Lower lobe of right lung (tissue), 2 donors: ENCODE data around the gene SLC16A8. TPM values are rescaled to one million over a fixed set of nuclear protein-coding genes. Genes with fewer than 3 reads are reported as not detected.

Experiments used
- ATAC-seq, 2 donors: fragments of 200-7000 bp; cut with Tn5 transposase; one replicate each; pipeline ENCODE4 v1.9.1; 2020 to 2022; ENCODE audit warnings: mild to moderate bottlenecking in 2 of 2, moderate library complexity in 2 of 2
- DNase-seq: peaks from one replicate; pipeline ENCODE4 v3.0.0-alpha.2; 2020
- H3K27ac ChIP-seq: fragments of 200-600 bp; one replicate; pipeline ENCODE4 v1.8.0; 2022
- H3K27me3 ChIP-seq: fragments of 200-600 bp; one replicate; pipeline ENCODE4 v1.8.0; 2022; ENCODE audit warnings: low read depth
- H3K36me3 ChIP-seq: fragments of 200-600 bp; one replicate; pipeline ENCODE4 v1.8.0; 2022; ENCODE audit warnings: mild to moderate bottlenecking
- H3K4me1 ChIP-seq: fragments of 200-600 bp; one replicate; pipeline ENCODE4 v1.8.0; 2022
- H3K4me3 ChIP-seq: fragments of 200-600 bp; one replicate; pipeline ENCODE4 v1.8.0; 2022; ENCODE audit warnings: mild to moderate bottlenecking
- H3K9me3 ChIP-seq: fragments of 200-600 bp; one replicate; pipeline ENCODE4 v1.8.0; 2022
- intact Hi-C: fragments of 100-400 bp; cut with DNase I; formaldehyde crosslinking; loops from one replicate; pipeline ENCODE4 v1.11.0; 2022
- total RNA-seq: library from RNA; stranded (reverse); fragmentation: NEBNext Ultra II Directional; extraction: Animal tissue kit (Norgen Biotek cat#: 25700); gene quantifications from one replicate; pipeline ENCODE4 v1.2.1, GENCODE V29; 2021
- TF ChIP-seq, protein P1 (sequence below): fragments of 200-600 bp; IDR thresholded peaks from one replicate; pipeline ENCODE4 v1.8.0; 2022; ENCODE audit warnings: antibody characterized with exemption, mild to moderate bottlenecking
- donor health status: DM: no; HTN: yes; CAD: no; lungs with severe emphysema.

Gene SLC16A8
- total RNA-seq, 1 donor from 2014 or later: 0.24 TPM

DNA sequence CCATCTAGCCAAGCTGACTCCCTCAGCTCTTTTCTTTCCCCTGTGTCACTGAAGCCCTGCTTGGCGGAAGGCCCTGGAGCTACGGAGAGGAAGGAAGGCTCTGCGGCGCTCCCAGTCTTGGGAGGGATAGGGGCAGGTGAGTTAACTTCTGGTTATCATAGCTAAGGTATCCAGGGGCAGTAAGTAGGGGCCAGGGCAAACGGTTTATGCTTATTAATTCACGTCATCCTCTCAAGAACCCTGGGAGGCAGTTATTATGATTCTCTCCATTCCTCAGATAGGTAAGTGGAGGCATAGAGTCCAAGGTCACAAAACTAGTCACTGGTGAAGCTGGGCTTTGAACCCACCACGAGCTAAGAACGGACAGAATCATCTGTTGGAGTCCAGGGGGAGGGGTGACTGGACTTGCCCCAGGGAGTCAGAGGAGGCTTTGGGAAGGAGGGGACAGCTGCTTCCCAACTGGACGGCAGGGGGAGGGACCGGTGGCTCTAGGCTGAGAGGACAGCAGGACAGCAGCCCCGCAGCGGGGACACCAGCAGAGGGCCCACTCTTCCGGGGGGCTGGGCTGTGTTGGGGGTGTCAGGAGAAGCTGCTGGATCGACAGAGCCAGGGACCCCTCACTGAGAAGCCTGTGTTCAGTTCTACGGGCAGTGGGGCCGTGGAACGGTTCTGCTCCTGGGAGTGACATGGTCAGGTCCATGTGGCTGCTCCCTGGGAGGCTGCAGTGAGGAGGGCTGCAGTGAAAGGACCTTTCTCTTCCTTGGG is 23.0 kb upstream of the SLC16A8 start:
- no peaks in the 10 kb centered on the region for H3K4me1 ChIP-seq
- no peak for ATAC-seq
- H3K9me3 ChIP-seq: no peaks in the 10 kb centered on the region
- H3K27ac ChIP-seq: no peak overlapping the region
- H3K36me3 ChIP-seq: no peaks in the 10 kb centered on the region
- no peak overlapping the region for H3K4me3 ChIP-seq
- intact Hi-C loops: no loop called here
- peak; percentile 41 for DNase-seq
- TF ChIP-seq, protein P1, sequence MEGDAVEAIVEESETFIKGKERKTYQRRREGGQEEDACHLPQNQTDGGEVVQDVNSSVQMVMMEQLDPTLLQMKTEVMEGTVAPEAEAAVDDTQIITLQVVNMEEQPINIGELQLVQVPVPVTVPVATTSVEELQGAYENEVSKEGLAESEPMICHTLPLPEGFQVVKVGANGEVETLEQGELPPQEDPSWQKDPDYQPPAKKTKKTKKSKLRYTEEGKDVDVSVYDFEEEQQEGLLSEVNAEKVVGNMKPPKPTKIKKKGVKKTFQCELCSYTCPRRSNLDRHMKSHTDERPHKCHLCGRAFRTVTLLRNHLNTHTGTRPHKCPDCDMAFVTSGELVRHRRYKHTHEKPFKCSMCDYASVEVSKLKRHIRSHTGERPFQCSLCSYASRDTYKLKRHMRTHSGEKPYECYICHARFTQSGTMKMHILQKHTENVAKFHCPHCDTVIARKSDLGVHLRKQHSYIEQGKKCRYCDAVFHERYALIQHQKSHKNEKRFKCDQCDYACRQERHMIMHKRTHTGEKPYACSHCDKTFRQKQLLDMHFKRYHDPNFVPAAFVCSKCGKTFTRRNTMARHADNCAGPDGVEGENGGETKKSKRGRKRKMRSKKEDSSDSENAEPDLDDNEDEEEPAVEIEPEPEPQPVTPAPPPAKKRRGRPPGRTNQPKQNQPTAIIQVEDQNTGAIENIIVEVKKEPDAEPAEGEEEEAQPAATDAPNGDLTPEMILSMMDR: no peak
- H3K27me3 ChIP-seq: no peaks in the 10 kb centered on the region

GRCh38 chr22:38104084-38104483 is 20.1 kb upstream of the SLC16A8 start:
- H3K36me3 ChIP-seq: no peaks in the 10 kb centered on the region
- H3K27me3 ChIP-seq: no peaks in the 10 kb centered on the region
- H3K4me1 ChIP-seq: no peaks in the 10 kb centered on the region
- intact Hi-C loops: no loop called here
- ATAC-seq (no peak), DNase-seq (peak; percentile 10)
- H3K4me3 ChIP-seq: no peak overlapping the region
- H3K27ac ChIP-seq: no peak overlapping the region
- H3K9me3 ChIP-seq: no peaks in the 10 kb centered on the region
- TF ChIP-seq, protein P1: no peak

DNA sequence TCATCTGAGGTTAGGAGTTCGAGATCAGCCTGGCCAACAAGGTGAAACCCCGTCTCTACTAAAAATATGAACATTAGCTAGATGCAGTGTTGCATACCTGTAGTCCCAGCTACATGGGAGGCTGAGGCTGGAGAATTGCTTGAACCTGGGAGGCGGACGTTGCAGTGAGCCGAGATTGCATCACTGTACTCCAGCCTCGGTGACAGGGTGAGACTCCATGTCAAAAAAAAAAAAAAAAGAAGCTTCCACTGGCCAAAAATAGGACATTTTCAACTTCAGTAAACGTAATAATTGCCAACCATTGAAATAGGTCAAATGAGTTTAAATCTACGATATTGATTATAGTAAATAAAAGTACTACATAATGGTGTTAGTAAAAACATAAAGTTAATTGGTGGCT is 19.7 kb upstream of the SLC16A8 start:
- intact Hi-C loops: no loop called here
- TF ChIP-seq, protein P1: no peak

DNA sequence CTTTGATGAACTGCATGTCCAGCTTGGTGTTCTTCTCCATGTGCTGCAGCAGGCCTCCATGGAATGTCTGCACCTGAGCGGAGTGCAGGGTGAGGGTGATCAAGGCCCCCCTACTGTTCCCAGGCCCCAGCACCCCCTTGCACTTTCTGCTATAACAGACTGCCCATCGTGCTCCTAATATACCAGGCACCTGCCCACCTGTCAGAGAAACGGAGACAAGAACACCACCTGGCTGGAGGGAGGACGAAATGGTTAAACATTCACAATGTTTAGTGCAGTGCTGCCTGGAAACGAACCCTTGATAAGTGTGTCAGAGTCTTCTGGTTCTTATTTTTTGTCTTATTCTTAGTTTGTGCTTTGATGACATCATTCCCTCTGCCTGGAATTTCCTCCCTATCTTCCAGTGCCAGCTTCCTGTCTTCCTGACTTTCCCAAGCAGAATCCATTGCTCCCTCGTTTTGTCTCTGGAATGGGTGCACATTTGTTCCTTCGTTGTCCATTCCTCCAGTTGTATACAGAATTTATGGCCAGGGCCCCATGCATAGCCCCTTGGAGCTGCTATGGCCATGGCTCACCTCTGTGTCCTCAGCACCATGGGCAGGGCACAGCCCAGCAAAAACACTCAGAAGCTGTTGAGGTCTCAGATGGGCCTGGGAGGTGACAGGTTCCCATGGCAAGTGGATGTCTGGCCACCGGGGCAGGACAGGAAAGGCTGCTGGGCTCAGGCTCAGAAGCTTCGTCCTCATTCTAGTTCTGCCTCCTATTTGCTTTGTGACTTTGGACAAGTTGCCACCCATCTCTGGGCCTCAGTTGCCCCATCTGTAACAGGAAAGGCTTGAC is 14.6 kb upstream of the SLC16A8 start:
- DNase-seq (peak; percentile 30), ATAC-seq (peak; percentile 17 to 19)
- no peaks in the 10 kb centered on the region for H3K36me3 ChIP-seq
- intact Hi-C loops: no loop called here
- no peaks in the 10 kb centered on the region for H3K27me3 ChIP-seq
- TF ChIP-seq, protein P1: no peak
- no peaks in the 10 kb centered on the region for H3K9me3 ChIP-seq
- H3K27ac ChIP-seq: no peak overlapping the region
- H3K4me1 ChIP-seq: peaks cover 8% of the 10 kb centered on the region
- no peak overlapping the region for H3K4me3 ChIP-seq

More for the DNA sequence above, 19.7 kb upstream of the SLC16A8 start:
- Histone ChIP-seq H3K4me1 (peaks cover 2% of the 10 kb centered on the region), H3K36me3 (no peaks in the 10 kb centered on the region), H3K27ac (no peak overlapping the region), H3K4me3 (no peak overlapping the region), H3K9me3 (no peaks in the 10 kb centered on the region), H3K27me3 (no peaks in the 10 kb centered on the region)
- DNase-seq (peak; percentile 6), ATAC-seq (no peak)

- Histone ChIP-seq H3K9me3 (no peaks in the 10 kb centered on the region), H3K4me3 (no peak overlapping the region), H3K36me3 (no peaks in the 10 kb centered on the region), H3K27ac (no peak overlapping the region), H3K4me1 (peaks cover 8% of the 10 kb centered on the region), H3K27me3 (no peaks in the 10 kb centered on the region)
- TF ChIP-seq, protein P1: peak; percentile 16
- intact Hi-C loops: no loop called here
- peak; percentile 43 for DNase-seq
- ATAC-seq: peak; percentile 21 to 49
These were observed 13.8 kb upstream of the SLC16A8 start for GRCh38 chr22:38097557-38098409.
